Effector memory CD4-positive, alpha-beta T cell (primary cell): ENCODE measurements around the gene NELL1.

Experiments
- DNase-seq, 3 donors: peaks; one replicate each; pipeline ENCODE4 v3.0.0-alpha.2; 2020
- H3K27ac ChIP-seq: 2 replicates; pipeline ENCODE4 v1.7.0; 2013; ENCODE audit warnings: mild to moderate bottlenecking, low read length, moderate library complexity; ENCODE audit not compliant: insufficient read depth, poor library complexity, severe bottlenecking
- H3K27me3 ChIP-seq: replicated peaks from 2 replicates; pipeline ENCODE4 v1.7.0; 2013; ENCODE audit warnings: mild to moderate bottlenecking, low read length; ENCODE audit not compliant: insufficient read depth, control insufficient read depth, poor library complexity, severe bottlenecking
- H3K36me3 ChIP-seq: 2 replicates; pipeline ENCODE4 v1.7.0; 2013; ENCODE audit warnings: mild to moderate bottlenecking, low read length, moderate library complexity; ENCODE audit not compliant: control insufficient read depth, insufficient read depth
- H3K4me1 ChIP-seq: 2 replicates; pipeline ENCODE4 v1.7.0; 2013; ENCODE audit warnings: low read length, mild to moderate bottlenecking; ENCODE audit not compliant: control insufficient read depth, insufficient read depth, poor library complexity, severe bottlenecking
- H3K4me3 ChIP-seq: 2 replicates; pipeline ENCODE4 v1.7.0; 2013; ENCODE audit warnings: low read length, low read depth, mild to moderate bottlenecking; ENCODE audit not compliant: insufficient read depth, poor library complexity, severe bottlenecking
- H3K9me3 ChIP-seq: 2 replicates; pipeline ENCODE4 v1.7.0; 2013; ENCODE audit warnings: mild to moderate bottlenecking, low read length, moderate library complexity; ENCODE audit not compliant: control insufficient read depth

Gene NELL1

DNA sequence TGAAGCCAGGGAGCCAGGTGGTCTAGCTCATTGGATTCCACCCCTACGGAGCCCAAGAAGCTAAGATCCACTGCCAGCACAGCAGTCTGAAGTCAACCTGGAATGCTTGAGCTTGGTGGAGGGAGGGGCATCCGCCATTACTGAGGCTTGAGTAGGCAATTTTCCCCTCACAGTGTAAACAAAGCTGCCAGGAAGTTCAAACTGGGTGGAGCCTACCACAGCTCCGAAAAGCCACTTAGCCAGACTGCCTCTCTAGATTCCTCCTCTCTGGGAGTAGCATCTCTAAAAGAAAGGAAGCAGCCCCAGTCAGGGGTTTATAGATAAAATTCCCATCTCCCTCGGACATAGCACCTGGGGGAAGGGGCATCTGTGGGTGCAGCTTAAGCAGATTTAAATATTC, 620.3 kb downstream of the NELL1 start:
- Histone ChIP-seq H3K4me1 (no peaks in the 10 kb centered on the region), H3K4me3 (no peak overlapping the region), H3K27ac (no peak overlapping the region), H3K9me3 (peaks cover 3% of the 10 kb centered on the region), H3K36me3 (no peaks in the 10 kb centered on the region), H3K27me3 (no peaks in the 10 kb centered on the region)
- DNase-seq, result no peak

DNA sequence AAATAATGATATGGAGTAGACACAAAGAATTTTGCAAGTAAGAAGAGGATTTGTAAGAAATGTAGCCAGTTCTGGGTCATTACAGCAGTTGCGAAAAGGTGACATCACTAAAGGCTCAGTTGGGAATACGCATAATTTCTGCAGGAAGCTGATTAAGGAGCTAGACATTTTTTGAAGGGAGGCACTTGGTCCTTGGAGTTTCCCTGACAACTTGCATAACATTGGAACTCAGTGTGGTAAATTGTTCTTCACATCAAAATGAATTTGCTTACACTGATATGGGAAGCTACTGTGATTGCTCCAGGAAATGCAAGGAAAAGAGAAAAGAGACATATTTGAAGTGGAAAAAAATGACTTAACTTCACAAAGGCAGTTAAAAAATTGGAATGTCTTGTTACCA, 626.1 kb downstream of the NELL1 start:
- Histone ChIP-seq H3K4me1 (no peaks in the 10 kb centered on the region), H3K27me3 (no peaks in the 10 kb centered on the region), H3K4me3 (no peak overlapping the region), H3K27ac (no peak overlapping the region), H3K9me3 (no peaks in the 10 kb centered on the region), H3K36me3 (no peaks in the 10 kb centered on the region)
- DNase-seq, result no peak

GRCh38 chr11:21301981-21302380, 632.6 kb downstream of the NELL1 start:
- Histone ChIP-seq H3K4me1 (no peaks in the 10 kb centered on the region), H3K27ac (no peak overlapping the region), H3K36me3 (no peaks in the 10 kb centered on the region), H3K4me3 (no peak overlapping the region), H3K27me3 (no peaks in the 10 kb centered on the region), H3K9me3 (no peaks in the 10 kb centered on the region)
- DNase-seq, result no peak

DNA sequence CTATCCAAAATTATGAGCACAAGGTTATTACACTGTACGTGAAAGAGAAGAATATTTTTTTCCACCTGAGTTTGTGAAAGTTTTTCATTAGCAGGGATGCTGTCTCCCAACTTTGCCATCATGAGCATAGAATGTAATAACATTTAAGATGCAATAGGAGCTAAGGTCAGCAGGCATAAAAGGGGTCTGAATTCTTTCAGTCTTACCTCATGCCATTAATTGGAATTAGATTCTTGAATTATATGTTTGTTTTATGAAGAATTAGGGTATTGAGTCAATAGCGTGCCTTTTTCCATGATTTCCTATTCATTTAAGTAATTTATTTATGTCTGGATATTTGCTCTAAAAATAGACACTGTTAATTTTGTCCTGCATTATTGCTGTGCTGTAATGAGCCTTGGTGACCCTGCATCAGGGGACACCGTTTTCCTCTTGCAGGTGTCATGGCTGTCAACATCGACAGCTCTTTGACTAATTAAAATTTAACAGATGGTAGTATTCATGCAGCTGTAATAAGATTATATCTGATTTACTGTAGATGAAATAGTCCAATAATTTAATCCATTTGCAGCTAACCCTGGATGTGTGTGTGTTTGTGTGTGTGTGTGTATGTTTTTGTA, 637.5 kb downstream of the NELL1 start:
- Histone ChIP-seq H3K9me3 (no peaks in the 10 kb centered on the region), H3K27ac (no peak overlapping the region), H3K4me3 (no peak overlapping the region), H3K36me3 (no peaks in the 10 kb centered on the region), H3K4me1 (no peaks in the 10 kb centered on the region), H3K27me3 (no peaks in the 10 kb centered on the region)
- no peak for DNase-seq

DNA sequence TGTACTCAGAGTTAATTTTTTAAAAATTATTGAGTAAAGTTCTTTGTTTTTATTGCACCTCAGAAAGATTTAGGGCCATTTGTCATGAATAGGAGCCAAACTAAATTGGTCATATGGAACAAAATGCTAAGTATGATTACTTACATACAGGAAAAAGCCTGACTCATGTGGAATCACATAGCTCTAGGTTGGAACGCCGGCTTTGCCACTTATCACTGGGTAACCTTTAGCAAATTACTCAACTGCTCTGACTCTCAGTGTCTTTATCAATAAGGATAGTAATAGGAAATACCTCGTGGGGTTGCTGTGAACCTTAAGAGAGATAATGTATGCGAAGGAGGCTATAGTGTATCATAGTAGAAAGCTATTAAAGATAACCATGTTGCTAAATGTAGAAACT, 638.5 kb downstream of the NELL1 start:
- Histone ChIP-seq H3K9me3 (no peaks in the 10 kb centered on the region), H3K4me3 (no peak overlapping the region), H3K4me1 (no peaks in the 10 kb centered on the region), H3K36me3 (no peaks in the 10 kb centered on the region), H3K27me3 (no peaks in the 10 kb centered on the region), H3K27ac (no peak overlapping the region)
- DNase-seq, result no peak

- no peaks in the 10 kb centered on the region for H3K9me3 ChIP-seq
- no peak overlapping the region for H3K4me3 ChIP-seq
- H3K4me1 ChIP-seq, result no peaks in the 10 kb centered on the region
- no peak for DNase-seq
- H3K27ac ChIP-seq, result no peak overlapping the region
- H3K36me3 ChIP-seq, result no peaks in the 10 kb centered on the region
- no peaks in the 10 kb centered on the region for H3K27me3 ChIP-seq
These were observed 647.2 kb downstream of the NELL1 start for GRCh38 chr11:21316591-21316990.

- H3K4me1 ChIP-seq, result no peaks in the 10 kb centered on the region
- H3K4me3 ChIP-seq, result no peak overlapping the region
- H3K27me3 ChIP-seq, result no peaks in the 10 kb centered on the region
- H3K27ac ChIP-seq, result no peak overlapping the region
- no peaks in the 10 kb centered on the region for H3K9me3 ChIP-seq
- H3K36me3 ChIP-seq, result no peaks in the 10 kb centered on the region
- no peak for DNase-seq
These were observed 651.7 kb downstream of the NELL1 start for GRCh38 chr11:21321072-21321471.

DNA sequence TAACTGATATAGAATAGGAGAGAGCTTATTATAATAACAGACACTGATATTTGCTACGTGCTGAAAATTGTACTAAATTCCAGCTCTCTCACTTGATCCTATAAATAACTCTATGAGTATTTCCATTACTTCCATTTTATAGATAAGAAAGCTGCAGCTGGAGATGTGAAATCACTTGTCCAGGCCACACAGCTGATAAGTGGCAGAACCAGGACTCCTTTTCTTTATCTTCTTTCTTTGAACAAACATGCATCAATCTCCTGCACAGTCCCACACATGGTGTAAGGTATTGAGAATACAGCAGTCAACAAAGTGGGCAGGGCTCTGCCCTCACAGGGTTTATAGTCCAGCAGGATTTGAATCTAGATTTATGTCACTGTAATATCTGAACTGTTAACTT, 652.1 kb downstream of the NELL1 start:
- DNase-seq, result no peak
- H3K27me3 ChIP-seq, result no peaks in the 10 kb centered on the region
- no peak overlapping the region for H3K27ac ChIP-seq
- no peaks in the 10 kb centered on the region for H3K9me3 ChIP-seq
- H3K36me3 ChIP-seq, result no peaks in the 10 kb centered on the region
- no peaks in the 10 kb centered on the region for H3K4me1 ChIP-seq
- H3K4me3 ChIP-seq, result no peak overlapping the region

- no peak for DNase-seq
- Histone ChIP-seq H3K27me3 (no peaks in the 10 kb centered on the region), H3K4me3 (no peak overlapping the region), H3K4me1 (no peaks in the 10 kb centered on the region), H3K27ac (no peak overlapping the region), H3K36me3 (no peaks in the 10 kb centered on the region), H3K9me3 (no peaks in the 10 kb centered on the region)
These were observed 654.2 kb downstream of the NELL1 start for GRCh38 chr11:21323617-21324016.

- no peak for DNase-seq
- Histone ChIP-seq H3K9me3 (no peaks in the 10 kb centered on the region), H3K27ac (no peak overlapping the region), H3K36me3 (no peaks in the 10 kb centered on the region), H3K27me3 (no peaks in the 10 kb centered on the region), H3K4me1 (no peaks in the 10 kb centered on the region), H3K4me3 (no peak overlapping the region)
These were observed 673.8 kb downstream of the NELL1 start for GRCh38 chr11:21343204-21343603.
